CD4-positive, alpha-beta T cell treated with Interleukin-10 for 1 hour (primary cell): ENCODE measurements around the gene CDK17.
"Not testable (repeated sequence)": the region's sequence is repeated elsewhere in the genome, so short reads cannot be mapped to it uniquely, and the experiment has no call there.

Experiments
- DNase-seq: peaks from one replicate; pipeline ENCODE4 v3.0.0-alpha.2; 2020

CDK17 gene

GRCh38 chr12:96352161-96352835 is 47.9 kb downstream of the CDK17 start:
- no peak for DNase-seq

DNA sequence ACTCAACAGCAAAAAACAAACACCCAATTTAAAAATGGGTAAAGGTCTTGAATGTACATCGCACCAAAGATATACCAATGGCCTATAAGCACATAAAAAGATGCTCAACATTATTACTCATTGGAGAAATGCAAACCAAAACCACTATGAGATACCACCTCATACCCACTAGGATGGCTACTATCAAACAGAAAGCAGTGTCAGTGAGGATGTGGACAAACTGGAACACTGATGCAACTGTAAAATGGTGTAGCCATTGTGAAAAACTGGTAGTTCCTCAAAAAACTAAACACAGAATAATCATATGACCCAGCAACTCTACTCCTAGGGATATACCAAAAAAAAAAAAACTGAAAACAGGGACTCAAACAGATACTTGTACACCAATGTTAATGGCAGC is 49.3 kb downstream of the CDK17 start:
- no peak for DNase-seq

DNA sequence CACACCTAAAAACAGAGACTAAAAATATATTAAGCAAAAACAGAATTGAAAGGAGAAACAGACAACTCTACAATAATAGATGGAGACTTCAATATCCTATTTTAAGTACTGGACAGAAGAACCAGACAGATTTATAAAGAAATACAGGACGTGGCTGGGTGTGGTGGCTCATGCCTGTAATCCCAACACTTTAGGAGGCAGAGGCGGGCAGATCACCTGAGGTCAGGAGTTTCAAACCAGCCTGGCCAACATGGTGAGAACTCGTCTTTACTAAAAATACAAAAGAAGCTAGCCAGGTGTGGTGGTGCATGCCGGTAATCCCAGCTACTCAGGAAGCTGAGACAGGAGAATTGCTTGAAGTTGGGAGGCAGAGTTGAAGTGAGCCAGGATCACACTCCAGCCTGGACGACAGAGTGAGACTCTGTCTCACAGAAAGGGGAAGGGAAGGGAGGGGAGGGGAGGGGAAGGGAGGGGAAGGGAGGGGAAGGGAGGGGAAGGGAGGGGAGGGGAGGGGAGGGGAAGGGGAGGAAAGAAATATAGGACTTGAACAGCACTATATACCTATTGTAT is 53.0 kb downstream of the CDK17 start:
- no peak for DNase-seq

DNA sequence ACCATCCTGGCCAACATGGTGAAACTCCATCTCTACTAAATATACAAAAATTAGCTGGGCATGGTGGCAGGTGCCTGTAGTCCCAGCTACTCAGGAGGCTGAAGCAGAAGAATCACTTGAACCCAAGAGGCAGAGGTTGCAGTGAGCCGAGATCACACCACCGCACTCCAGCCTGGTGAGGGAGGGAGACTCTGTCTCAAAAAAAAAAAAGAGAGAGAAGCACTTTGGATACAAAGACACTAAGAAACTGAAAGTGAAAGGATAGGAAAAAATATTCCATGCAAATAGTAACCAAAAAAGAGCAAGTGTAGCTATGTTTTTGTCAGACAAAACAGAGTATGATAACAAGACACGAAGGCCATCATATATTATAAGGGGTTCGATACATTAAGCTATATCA is 53.5 kb downstream of the CDK17 start:
- DNase-seq, result not testable (repeated sequence)

DNA sequence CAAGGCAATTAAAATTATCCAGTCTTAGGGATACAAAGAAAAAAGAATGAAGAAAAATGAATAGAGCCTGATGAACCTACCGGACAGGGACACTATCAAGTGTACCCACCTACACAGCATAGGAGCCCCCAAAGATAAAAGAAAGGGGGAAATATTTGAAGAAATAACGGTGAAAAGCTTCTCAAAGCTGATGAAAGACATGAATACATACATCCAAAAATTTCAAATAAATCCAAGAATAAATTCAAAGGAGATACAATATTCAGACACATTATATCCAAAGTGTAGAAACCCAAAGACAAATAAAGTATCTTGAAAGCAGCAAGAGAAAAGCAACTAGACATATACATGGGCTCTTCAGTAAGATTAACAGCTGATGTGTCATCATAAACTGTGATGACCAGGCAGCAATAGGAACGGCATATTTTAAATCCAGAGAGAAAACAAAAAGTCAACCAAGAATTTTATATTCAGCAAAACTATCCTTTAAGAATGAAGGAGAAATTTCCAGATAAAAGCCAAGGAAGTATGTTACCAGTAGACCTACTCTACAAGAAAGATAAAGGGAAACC is 56.0 kb downstream of the CDK17 start:
- no peak for DNase-seq

DNA sequence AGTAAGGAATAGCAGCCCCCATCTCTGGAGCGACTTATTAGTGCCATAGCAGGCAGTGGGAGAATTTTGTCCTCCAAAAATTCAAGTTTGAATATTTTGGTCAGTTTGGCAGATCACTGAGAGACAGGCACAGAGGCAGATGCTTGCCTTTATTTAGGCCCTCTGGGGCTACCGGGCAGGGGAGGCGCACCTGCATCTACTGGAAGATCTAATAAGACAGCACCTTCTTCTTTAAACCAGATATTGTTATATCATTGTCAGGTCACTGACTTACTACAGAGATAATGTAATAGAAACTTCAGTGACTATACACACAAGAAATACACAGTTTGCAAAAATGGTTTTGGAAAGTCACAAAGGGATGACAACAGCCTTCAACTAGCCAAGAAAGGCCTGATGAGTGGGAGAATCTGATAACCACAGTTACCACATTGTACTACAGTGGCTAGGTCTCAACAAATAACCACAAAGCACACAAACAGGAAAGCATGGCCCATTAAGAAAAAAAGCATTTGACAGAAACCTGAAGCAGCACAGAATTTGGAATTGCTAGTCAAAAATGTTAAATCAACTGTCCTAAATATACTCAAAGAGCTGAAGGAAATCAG is 56.8 kb downstream of the CDK17 start:
- DNase-seq, result peak; percentile 52

DNA sequence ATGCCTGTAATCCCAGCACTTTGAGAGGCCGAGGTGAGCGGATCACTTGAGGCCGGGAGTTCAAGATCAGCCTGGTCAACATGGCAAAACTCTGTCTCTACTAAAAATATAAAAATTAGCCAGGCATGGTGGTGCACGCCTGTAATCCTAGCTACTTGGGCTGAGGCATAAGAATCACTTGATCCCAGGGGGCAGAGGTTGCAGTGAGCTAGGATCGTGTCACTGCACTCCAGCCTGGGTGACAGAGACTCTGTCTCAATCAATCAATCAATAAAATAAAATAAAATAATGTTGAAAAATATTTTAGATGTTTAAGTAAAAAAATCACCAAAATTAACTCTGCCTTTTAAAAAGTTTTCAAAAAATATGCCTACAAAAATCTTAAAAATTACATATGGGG is 60.6 kb downstream of the CDK17 start:
- not testable (repeated sequence) for DNase-seq

- no peak for DNase-seq
Measured at GRCh38 chr12:96338852-96339471, 61.3 kb downstream of the CDK17 start.

- DNase-seq, result no peak
Measured at GRCh38 chr12:96337953-96338352, 62.3 kb downstream of the CDK17 start.

DNA sequence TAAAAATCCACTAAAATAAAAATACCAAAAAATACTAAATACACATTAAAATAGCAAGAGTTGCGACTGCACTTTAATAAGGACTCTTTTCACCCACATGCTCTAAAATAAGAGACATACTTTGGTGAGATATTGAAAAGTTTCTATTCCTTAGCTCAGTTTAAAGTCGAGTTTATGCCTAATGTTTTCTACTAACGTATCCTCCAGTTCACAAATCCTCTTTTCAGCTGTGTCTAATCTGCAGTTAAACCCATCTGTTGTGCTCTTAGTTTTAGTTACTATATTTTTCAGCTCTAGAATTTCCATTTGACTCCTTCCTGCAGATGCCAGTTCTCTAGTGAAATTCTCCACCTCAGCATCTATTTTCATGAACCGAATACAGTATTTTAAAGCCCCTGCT is 63.8 kb downstream of the CDK17 start:
- no peak for DNase-seq

DNA sequence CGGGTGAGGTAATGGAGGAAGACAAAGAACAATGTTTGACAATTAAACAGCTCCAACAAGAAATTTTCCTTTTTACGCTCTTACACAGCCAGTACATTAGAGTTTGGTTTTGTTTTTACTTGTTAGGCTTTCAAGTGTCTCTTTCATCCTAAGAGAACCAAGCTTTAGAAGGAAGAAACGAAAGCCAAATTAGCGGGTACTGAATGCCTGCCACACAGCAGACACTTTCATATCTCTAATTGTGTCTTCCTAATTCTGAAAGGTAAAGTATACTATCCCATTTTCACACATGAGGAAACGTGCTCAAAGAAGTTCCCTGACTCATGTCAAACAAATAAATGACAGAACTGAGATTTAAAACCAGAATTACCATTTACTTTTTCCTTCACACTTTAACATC is 65.0 kb downstream of the CDK17 start:
- DNase-seq, result no peak

- DNase-seq, result no peak
Measured at GRCh38 chr12:96334502-96334901, 65.7 kb downstream of the CDK17 start.

DNA sequence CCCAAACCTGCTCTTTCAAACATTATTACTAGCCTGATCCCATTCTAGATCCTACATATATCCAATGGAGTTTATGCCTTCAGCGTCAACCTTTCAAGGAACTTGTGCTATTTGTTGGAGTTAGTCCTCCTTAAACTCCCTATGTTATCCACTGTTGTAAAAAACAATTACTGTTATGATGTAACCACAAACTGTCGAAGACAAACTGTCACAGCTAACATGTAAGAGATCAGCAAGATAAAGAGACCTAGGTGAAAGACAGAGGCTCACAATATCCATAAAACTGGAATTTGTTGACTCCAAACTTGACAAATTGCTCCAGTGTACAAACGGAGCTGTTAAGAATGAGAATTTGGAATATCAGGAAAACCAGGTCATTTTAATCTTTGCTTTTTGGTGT is 70.7 kb downstream of the CDK17 start:
- no peak for DNase-seq

GRCh38 chr12:96329018-96329417 is 71.2 kb downstream of the CDK17 start:
- DNase-seq, result no peak

- no peak for DNase-seq
Measured at GRCh38 chr12:96327889-96328288, 72.3 kb downstream of the CDK17 start.

DNA sequence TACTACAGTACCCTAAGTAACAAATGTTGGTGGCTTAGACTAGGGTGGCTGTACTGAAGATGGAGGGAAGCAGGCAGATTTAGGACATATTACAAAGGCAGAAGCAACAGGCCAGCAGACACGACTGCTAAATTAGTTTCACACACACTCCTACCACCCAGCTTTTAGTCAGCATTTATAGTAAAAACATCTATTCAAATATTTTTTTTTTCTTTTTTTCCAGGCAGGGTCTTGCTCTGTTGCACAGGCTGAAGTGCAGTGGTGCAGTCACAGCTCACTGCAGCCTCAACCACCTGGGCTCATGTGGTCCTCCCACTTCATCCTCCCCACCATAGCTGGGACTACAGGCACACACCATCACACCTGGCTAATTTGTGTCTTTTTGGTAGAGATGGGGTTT is 72.9 kb downstream of the CDK17 start:
- DNase-seq, result no peak

DNA sequence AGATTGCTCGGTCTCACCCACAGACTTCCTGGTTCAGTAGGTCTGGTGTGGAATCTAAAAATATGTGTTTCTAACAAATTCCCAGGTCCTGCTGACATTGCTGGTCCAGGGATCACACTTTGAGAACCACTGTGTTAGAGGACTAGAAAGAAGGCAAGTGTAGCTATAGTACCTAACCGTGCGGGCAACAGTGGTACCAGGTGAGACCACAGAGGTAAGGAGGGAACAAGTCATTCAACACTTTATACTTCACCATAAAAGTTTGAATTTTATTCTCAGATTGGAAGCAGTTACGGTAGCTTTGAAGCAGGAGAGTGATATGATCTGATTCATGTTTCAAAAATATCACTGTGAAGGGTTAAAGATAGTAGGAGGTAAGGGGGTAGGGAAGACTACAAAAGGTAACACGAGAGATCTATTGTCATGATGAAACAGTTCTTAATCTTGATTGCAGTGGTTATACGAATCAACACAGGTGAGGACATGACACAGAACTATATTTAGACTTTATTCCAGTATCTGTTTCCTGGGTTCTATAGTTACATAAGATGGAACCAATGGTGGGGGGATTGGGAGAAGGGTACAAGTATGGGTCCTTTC is 73.5 kb downstream of the CDK17 start:
- DNase-seq, result no peak

- no peak for DNase-seq
Measured at GRCh38 chr12:96323906-96324305, 76.3 kb downstream of the CDK17 start.

- DNase-seq, result no peak
Measured at GRCh38 chr12:96322720-96323119, 77.5 kb downstream of the CDK17 start.

- no peak for DNase-seq
Measured at GRCh38 chr12:96321941-96322340, 78.3 kb downstream of the CDK17 start.

DNA sequence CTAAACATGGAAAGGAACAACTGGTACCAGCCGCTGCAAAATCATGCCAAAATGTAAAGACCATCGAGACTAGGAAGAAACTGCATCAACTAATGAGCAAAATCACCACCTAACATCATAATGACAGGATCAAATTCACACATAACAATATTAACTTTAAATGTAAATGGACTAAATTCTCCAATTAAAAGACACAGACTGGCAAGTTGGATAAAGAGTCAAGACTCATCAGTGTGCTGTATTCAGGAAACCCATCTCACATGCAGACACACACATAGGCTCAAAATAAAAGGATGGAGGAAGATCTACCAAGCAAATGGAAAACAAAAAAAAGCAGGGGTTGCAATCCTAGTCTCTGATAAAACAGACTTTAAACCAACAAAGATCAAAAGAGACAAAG is 82.4 kb downstream of the CDK17 start:
- not testable (repeated sequence) for DNase-seq

GRCh38 chr12:96315741-96316481 is 84.3 kb downstream of the CDK17 start:
- peak; percentile 49 for DNase-seq

- no peak for DNase-seq
Measured at GRCh38 chr12:96314723-96315122, 85.5 kb downstream of the CDK17 start.
